IMR-90 (cell line): ENCODE measurements around the gene SIGLECL1. TPM values are rescaled to one million over a fixed set of nuclear protein-coding genes. Genes with fewer than 3 reads are reported as not detected.

Source experiments
- CEBPB ChIP-seq: IDR thresholded peaks from 2 replicates; pipeline ENCODE4 v1.6.1; 2012; ENCODE audit warnings: low read depth, low read length, improper control_type of control experiment
- FOS ChIP-seq: fragments of 150-350 bp; IDR thresholded peaks from 2 replicates; pipeline ENCODE4 v1.6.1; 2016; ENCODE audit warnings: low read depth, low read length
- MAFK ChIP-seq: IDR thresholded peaks from 2 replicates; pipeline ENCODE4 v1.6.1; 2012; ENCODE audit warnings: low read depth, low read length, improper control_type of control experiment
- RAD21 ChIP-seq: IDR thresholded peaks from 2 replicates; pipeline ENCODE4 v1.6.1; 2012; ENCODE audit warnings: low read length, improper control_type of control experiment
- polyA plus RNA-seq, 3 experiments: library from polyadenylated mRNA; depleted of rRNA; stranded (reverse); fragments of >200 nt; gene quantifications; 2 replicates each; pipeline ENCODE4 v1.2.3, GENCODE V29; 2012; ENCODE audit warnings: low replicate concordance in 1 of 3
- total RNA-seq: library from RNA; depleted of rRNA; stranded (reverse); fragments of >200 nt; gene quantifications from 2 replicates; pipeline ENCODE4 v1.2.3, GENCODE V29; 2012
- TF ChIP-seq, protein P1 (sequence below): fragments of 150-350 bp; IDR thresholded peaks from 2 replicates; pipeline ENCODE4 v1.6.1; 2016; ENCODE audit warnings: low read depth, mild to moderate bottlenecking, low read length, moderate library complexity, borderline replicate concordance
- TF ChIP-seq, protein P2 (sequence below): fragments of 150-350 bp; IDR thresholded peaks from 2 replicates; pipeline ENCODE4 v1.6.1; 2017; ENCODE audit warnings: mild to moderate bottlenecking, antibody characterized with exemption, low read length, low read depth

Gene SIGLECL1
- total and polyA plus RNA-seq, 2 of the 4 experiments (the other 2 are of a cell fraction), result not detected

DNA sequence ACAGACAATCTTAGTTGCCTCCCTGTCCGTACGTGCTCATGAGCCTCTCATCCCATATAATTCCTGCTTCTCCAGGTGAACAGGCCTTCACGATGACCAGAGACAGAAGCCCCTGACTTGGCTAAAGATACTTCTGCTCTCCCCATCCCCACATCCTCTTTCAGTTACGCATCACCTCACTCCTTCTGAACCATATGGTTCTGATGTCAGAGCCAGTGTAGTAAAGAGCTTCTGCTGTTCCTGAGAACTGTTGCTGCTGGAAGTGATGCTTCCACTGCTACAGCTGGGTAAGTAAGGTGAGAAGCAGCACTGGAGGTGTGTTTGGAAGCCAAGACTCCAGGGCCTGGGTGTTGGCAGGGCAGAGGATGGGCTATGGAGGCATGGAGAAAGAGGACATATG lies 12.9 kb downstream of the SIGLECL1 start (continued):
- TF ChIP-seq, protein P1, sequence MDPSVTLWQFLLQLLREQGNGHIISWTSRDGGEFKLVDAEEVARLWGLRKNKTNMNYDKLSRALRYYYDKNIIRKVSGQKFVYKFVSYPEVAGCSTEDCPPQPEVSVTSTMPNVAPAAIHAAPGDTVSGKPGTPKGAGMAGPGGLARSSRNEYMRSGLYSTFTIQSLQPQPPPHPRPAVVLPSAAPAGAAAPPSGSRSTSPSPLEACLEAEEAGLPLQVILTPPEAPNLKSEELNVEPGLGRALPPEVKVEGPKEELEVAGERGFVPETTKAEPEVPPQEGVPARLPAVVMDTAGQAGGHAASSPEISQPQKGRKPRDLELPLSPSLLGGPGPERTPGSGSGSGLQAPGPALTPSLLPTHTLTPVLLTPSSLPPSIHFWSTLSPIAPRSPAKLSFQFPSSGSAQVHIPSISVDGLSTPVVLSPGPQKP, result no peak
- no peak for TF ChIP-seq FOS
- TF ChIP-seq, protein P2, sequence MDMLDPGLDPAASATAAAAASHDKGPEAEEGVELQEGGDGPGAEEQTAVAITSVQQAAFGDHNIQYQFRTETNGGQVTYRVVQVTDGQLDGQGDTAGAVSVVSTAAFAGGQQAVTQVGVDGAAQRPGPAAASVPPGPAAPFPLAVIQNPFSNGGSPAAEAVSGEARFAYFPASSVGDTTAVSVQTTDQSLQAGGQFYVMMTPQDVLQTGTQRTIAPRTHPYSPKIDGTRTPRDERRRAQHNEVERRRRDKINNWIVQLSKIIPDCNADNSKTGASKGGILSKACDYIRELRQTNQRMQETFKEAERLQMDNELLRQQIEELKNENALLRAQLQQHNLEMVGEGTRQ, result no peak
- TF ChIP-seq RAD21, result no peak
- no peak for TF ChIP-seq CEBPB
- no peak for TF ChIP-seq MAFK
